GM21360 (cell line): ENCODE data around the gene SARDH.

Experiments
- ATAC-seq: cut with Tn5 transposase; IDR thresholded peaks from one replicate; pipeline ENCODE4 v1.9.1; 2021; ENCODE audit warnings: mild to moderate bottlenecking, moderate library complexity; ENCODE audit not compliant: unreplicated experiment

Gene SARDH

GRCh38 chr9:133737774-133738639 is at the start of gene SARDH:
Gene SARDH (minus strand): TSS chr9:133738352. CDS start chr9:133734173, 4,179 bp downstream.
- ATAC-seq = no peak

- no peak for ATAC-seq
Observed at GRCh38 chr9:133787754-133788025, 49.5 kb upstream of the SARDH start.

- ATAC-seq = no peak
Observed at GRCh38 chr9:133786907-133787753, 49.0 kb upstream of the SARDH start.

GRCh38 chr9:133786371-133786753 is 48.2 kb upstream of the SARDH start:
- ATAC-seq = no peak

- ATAC-seq = no peak
Observed at GRCh38 chr9:133785753-133786370, 47.7 kb upstream of the SARDH start.

GRCh38 chr9:133784731-133785561 is 46.8 kb upstream of the SARDH start:
- ATAC-seq = no peak

- ATAC-seq = no peak
Observed at GRCh38 chr9:133783331-133783731, 45.2 kb upstream of the SARDH start.

- no peak for ATAC-seq
Observed at GRCh38 chr9:133782157-133783130, 44.3 kb upstream of the SARDH start.

- no peak for ATAC-seq
Observed at GRCh38 chr9:133781828-133782135, 43.6 kb upstream of the SARDH start.

GRCh38 chr9:133780962-133781827 is 43.0 kb upstream of the SARDH start:
- no peak for ATAC-seq

- ATAC-seq = no peak
Observed at GRCh38 chr9:133780404-133780945, 42.3 kb upstream of the SARDH start.

- no peak for ATAC-seq
Observed at GRCh38 chr9:133779516-133780403, 41.6 kb upstream of the SARDH start.

GRCh38 chr9:133779081-133779480 is 40.9 kb upstream of the SARDH start:
- no peak for ATAC-seq

GRCh38 chr9:133778336-133779013 is 40.3 kb upstream of the SARDH start:
- ATAC-seq = no peak

GRCh38 chr9:133777871-133778270 is 39.7 kb upstream of the SARDH start:
- no peak for ATAC-seq

- no peak for ATAC-seq
Observed at GRCh38 chr9:133777068-133777791, 39.1 kb upstream of the SARDH start.
